Measurements from ENCODE around the gene MAN2A1.
"Not testable (repeated sequence)": the region's sequence is repeated elsewhere in the genome, so short reads cannot be mapped to it uniquely, and the experiment has no call there.

MAN2A1 gene

DNA sequence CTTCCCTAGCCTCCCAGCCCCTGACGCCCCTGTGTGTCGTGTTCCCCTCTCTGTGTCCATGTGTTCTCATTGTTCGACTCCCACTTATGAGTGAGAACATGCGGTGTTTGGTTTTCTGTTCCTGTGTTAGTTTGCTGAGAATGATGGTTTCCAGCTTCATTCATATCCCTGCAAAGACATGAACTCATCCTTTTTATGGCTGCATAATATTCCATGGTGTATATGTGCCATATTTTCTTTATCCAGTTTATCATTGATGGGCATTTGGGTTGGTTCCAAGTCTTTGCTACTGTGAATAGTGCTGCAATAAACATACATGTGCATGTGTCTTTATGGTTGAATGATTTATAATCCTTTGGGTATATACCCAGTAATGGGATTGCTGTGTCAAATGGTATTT lies 70.4 kb downstream of the MAN2A1 start:
- DNase-seq = not testable (repeated sequence)

GRCh38 chr5:109762821-109763220 lies 73.1 kb downstream of the MAN2A1 start:
- DNase-seq = no peak

DNA sequence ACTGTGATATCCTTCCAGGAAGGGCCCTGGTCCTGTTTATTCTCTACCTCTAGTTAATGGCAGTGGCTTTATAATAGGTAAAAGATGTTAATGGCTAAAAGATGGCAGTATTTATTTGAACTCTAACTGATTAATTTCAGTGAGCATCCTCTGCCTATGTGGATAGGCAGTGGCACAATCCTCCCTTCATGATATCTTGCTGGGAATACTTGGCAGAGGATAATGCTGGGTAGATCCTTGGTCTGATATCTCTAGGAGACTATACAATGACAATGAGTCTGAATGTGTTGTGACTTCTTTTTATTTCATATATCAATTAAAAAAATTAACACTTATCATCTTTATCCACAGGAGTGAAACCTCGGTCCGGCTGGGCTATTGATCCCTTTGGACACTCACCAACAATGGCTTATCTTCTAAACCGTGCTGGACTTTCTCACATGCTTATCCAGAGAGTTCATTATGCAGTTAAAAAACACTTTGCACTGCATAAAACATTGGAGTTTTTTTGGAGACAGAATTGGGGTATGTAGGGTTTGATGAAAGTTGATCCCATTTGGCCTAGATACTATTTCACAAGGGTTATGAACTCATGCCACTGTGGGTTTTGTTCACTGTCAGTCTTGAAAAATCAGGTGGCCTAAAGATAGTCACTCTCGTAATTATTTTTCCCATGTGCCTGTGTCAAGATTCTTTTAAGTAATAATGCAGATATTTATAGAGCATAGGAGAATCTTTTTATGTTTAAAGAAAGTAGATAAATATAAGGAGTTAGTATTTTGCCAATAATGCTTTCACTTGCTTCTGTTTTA lies 77.7 kb downstream of the MAN2A1 start:
- DNase-seq = no peak

DNA sequence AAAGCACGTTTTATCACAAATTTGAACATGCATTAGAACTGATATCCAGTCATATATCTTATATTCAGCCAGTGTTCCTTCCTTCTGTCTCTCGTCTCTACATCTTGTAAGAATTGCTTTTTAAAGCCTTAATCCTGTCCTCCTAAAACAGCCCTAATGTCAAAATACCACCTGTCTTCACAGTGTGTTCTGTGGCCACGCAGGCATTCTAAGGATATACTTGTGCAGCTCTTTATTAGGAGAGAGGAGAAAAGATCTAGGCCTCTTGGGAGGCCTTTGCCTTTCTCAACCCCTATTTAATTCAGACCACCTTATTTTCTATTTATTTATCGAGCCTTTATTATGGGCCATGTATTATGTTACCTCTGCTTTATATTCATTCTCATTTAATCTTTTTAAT lies 78.3 kb downstream of the MAN2A1 start:
- no peak for DNase-seq

DNA sequence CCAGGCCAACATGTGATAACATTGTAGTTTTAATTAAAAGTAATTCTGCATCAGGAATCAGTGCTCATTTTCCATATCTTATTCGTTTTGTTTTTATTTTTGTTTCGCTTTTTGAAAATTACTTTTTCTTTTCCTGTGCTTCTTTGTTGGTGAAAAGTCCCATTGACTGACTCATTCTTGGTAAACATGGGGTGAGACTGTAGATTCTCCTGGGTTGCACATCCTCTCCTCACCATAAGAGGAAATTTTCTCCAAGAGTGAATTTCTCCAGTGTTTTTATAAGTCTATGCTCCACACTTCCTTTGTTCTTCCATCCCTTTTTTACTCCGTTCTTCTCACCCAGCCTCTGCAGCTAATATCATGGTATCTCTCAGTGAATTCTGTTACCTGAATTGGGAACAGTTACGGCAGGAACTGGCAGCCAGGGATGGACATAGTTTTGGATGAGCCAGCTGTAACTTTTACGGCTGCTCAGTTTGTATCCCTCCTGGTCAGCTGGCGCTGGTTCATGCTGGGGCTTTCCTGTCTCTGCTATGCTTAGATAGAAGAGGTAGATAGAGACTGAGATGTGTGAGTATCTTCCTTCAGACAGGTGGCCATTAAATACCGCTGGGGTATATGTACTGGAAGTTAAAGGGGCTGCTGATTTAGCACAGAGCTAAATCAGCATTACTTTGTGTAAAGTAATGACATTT lies 80.0 kb downstream of the MAN2A1 start:
- no peak for DNase-seq

GRCh38 chr5:109775130-109775529 lies 85.4 kb downstream of the MAN2A1 start:
- no peak for DNase-seq

DNA sequence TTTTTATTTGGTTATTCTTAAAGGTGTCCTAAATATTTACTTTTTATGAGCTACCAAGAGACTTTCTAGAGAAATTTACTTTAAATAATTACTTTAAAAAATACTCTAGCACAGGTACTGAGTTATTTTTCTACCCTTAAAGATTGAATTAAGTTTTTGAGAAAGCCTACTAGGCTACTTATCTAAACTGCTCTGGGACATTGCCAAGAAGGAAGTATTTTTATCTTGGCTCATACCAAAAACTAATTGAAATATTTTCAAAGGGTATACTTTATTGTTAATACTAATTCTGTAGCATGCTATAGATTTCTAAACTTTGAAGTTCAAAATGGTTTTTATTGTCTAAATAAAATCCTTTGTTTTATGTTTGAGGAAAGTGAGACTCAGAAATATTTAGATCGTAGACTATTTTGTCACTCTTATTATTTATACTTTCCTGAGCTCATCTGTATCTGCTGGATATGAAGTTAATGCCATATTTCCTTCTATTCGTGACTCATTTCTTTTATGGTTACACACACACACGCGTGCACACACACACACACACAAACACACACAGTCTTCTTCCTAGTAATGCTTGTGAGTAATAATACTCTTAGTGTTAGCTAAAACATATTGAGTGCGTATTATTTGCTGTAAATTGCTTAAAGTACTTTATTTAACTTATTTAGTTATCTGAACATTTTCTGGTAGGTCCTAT lies 89.5 kb downstream of the MAN2A1 start:
- no peak for DNase-seq

DNA sequence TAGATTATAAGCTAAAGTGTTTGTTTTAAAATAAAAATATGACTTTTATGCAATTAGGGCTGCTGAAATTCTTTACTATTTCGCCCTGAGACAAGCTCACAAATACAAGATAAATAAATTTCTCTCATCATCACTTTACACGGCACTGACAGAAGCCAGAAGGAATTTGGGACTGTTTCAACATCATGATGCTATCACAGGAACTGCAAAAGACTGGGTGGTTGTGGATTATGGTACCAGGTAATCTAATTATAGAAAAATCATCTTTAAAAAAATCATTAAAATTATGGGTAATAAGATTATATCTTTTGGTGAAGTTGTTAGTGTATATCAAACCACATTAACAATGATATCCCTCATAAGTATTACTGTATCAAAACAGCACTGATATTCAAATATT lies 95.0 kb downstream of the MAN2A1 start:
- no peak for DNase-seq

GRCh38 chr5:109786206-109786855 lies 96.6 kb downstream of the MAN2A1 start:
- no peak for DNase-seq

- DNase-seq = no peak
Measured at GRCh38 chr5:109788596-109788995, 98.9 kb downstream of the MAN2A1 start.

DNA sequence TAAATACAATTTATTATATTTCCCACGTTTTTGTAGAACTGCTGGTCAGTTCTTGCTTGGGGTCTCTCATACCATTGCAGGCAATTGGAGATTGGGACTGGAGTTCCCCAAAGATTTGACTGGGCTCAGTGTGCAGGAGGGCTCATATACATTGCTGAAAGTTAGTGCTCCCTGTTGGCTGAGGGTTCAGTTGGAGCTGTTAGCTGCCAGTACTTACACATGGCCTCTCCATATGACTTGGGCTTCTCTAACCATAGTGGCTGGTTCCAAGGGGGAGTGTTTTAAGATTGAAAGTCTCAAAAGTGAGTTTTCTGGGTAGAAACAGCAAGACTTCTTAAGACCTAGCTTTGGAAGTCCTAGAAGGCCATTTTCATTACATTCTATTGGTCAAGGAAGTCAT lies 102.9 kb downstream of the MAN2A1 start:
- DNase-seq = no peak

- no peak for DNase-seq
Measured at GRCh38 chr5:109803854-109804253, 114.1 kb downstream of the MAN2A1 start.

DNA sequence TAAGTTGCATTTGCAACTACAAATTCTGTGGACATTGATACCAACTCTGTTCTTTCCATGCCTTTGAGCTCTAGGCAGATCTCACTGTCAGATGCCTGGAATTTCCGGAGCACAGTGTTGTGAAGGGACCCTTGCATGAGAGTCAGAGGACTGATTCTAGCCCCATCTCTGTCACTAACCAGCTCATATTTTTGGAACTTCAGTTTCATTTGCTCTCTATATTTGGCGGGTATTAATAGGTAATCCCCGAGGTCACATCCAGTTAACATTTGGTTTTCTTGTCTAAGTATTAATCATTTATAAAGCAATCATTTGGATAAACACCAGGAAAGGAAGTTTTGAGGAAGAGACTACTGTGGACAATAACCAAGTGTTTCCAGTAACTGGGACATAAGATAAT lies 115.7 kb downstream of the MAN2A1 start:
- no peak for DNase-seq

- no peak for DNase-seq
Measured at GRCh38 chr5:109805883-109806282, 116.2 kb downstream of the MAN2A1 start.

DNA sequence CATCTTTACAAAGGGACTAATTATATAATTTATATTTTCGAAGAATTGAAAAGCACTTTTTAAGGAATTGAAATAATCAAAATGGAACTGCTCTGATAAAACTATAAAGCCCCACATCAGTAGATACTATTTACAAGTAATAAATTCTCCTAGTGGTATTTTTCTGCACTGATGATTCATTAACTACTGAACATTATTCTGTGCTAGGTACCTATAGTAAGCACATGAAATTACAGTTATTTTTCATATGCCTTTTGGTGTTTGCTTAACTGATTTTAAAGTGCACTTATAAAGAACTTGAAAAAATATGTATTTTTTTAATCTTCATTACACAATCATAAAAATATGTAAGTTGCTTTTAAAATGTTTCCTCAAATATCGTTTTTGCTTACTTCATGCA lies 123.0 kb downstream of the MAN2A1 start:
- no peak for DNase-seq

GRCh38 chr5:109816732-109817131 lies 127.0 kb downstream of the MAN2A1 start:
- no peak for DNase-seq

GRCh38 chr5:109819878-109820277 lies 130.2 kb downstream of the MAN2A1 start:
- no peak for DNase-seq

DNA sequence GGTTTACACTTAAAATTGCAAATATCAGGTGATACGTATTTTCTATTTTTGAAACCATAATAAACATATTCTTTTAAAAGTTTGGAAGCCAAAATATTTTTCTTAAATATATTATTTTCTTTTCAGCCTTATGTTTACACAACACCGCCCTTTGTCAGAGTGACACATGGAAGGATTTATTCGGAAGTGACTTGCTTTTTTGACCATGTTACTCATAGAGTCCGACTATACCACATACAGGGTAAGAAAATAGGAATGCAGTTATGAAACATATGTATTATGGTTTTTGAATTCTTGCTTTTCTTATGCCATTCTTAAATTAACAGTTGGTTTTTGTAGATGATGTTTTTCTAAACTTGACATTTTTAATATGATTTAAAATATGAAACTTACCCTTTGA lies 133.9 kb downstream of the MAN2A1 start:
- no peak for DNase-seq

DNA sequence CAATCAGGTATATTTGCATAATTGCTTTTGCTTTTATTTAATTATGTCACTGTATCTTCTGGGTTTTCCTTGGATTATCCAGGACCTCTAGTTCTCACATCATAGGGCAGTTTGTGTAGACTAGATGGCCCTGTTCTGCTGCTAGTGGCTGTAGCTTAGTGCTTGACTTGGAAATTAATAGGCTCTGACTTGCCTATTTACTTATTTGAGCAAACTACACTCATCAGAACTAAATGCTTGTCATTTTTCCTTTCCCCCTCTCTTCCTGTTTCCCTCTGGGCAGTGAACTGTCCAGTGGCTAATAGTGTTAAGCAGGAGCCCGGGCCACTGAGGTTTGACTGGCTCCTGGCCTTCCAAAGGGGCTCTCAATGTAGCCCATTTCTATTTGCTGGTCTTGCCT lies 135.7 kb downstream of the MAN2A1 start:
- no peak for DNase-seq

- no peak for DNase-seq
Measured at GRCh38 chr5:109826426-109826825, 136.7 kb downstream of the MAN2A1 start.

DNA sequence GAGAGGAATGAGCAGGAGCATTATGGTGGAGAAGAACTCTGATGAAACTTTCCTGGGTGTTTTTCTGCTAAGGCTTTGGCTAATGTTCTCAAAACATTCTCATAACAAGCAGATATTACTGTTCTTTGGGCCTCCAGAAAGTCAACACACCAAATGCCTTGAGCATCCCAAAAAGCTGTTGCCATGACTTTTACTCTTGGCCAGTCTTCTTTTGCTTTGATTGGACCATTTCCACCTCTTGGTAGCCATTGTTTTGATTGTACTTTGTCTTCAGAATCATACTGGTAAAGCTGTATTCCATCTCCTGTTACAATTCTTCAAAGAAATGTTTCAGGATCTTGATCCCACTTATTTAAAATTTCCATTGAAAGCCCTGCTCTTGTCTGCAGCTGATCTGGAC lies 139.6 kb downstream of the MAN2A1 start:
- no peak for DNase-seq

- no peak for DNase-seq
Measured at GRCh38 chr5:109830955-109831502, 141.3 kb downstream of the MAN2A1 start.
